Thyroid gland (tissue), 4 donors: ENCODE results near the gene TMEM259.

Experiments
- POLR2A ChIP-seq, 2 donors: fragments of 450-650 bp; IDR thresholded peaks; one replicate each; pipeline ENCODE4 v1.6.1; 2017; ENCODE audit warnings: antibody characterized with exemption in 2 of 2, mild to moderate bottlenecking in 2 of 2, moderate library complexity in 1 of 2
- TF ChIP-seq, protein P1 (sequence below), 6 experiments: fragments of 200-600 bp in 3 of 6; fragments of 450-650 bp in 3 of 6; sonication (generic) in 3 of 6; IDR thresholded peaks; one replicate each; pipeline ENCODE4 v1.5.1; 2016 to 2019; ENCODE audit warnings: antibody characterized with exemption in 6 of 6, mild to moderate bottlenecking in 2 of 6, inconsistent platforms in 1 of 6, moderate library complexity in 1 of 6

- TF ChIP-seq, protein P1, sequence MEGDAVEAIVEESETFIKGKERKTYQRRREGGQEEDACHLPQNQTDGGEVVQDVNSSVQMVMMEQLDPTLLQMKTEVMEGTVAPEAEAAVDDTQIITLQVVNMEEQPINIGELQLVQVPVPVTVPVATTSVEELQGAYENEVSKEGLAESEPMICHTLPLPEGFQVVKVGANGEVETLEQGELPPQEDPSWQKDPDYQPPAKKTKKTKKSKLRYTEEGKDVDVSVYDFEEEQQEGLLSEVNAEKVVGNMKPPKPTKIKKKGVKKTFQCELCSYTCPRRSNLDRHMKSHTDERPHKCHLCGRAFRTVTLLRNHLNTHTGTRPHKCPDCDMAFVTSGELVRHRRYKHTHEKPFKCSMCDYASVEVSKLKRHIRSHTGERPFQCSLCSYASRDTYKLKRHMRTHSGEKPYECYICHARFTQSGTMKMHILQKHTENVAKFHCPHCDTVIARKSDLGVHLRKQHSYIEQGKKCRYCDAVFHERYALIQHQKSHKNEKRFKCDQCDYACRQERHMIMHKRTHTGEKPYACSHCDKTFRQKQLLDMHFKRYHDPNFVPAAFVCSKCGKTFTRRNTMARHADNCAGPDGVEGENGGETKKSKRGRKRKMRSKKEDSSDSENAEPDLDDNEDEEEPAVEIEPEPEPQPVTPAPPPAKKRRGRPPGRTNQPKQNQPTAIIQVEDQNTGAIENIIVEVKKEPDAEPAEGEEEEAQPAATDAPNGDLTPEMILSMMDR (IDR thresholded peaks at IDR 0.05): no peak
- no peak for TF ChIP-seq POLR2A (IDR thresholded peaks at IDR 0.05)
Observed at GRCh38 chr19:1015061-1015781, 5.7 kb downstream of the TMEM259 start.
